GM18505 (cell line): ENCODE results near the gene DOP1B.
"Not testable (repeated sequence)": the region's sequence is repeated elsewhere in the genome, so short reads cannot be mapped to it uniquely, and the experiment has no call there.

Source experiments
- ATAC-seq: cut with Tn5 transposase; IDR thresholded peaks from one replicate; pipeline ENCODE4 v1.9.1; 2021; ENCODE audit not compliant: unreplicated experiment
- POLR2A ChIP-seq: IDR thresholded peaks from 4 replicates; pipeline ENCODE4 v1.6.1; 2011; ENCODE audit warnings: borderline replicate concordance; ENCODE audit not compliant: insufficient read depth, insufficient read length; ENCODE audit errors: extremely low read depth

Gene DOP1B

DNA sequence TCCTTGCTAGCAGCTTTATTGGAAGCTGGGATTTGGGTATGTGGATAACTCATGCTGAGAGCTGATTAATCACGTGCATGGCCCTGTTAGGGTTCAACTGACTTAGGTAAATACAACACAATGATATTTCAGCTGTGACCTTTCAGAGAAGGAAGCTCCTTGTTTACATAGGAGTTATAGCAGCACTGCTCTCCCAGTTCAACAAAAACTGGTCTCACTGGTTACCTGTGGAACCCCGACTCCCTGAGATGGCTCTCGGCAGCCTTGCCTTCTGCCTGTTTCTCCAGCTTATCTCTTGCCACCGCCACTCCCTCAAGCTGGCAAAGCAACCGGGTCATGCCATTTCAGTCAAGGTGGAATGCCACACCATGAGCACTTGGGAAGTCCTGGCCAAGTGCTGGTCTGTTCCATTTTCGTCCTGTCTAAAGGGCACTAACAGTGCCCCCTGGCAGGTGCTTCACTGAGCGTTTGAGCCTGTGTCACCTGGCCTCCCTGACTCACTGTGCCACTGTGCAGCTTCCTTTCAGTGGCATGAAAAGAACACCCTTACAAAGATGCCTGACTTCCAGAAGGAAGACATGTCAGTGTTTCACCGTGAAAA, 31.6 kb downstream of the DOP1B start:
- TF ChIP-seq POLR2A, result no peak
- no peak for ATAC-seq

- no peak for ATAC-seq
- no peak for TF ChIP-seq POLR2A
These were observed 32.3 kb downstream of the DOP1B start for GRCh38 chr21:36188937-36189336.

- ATAC-seq, result no peak
- TF ChIP-seq POLR2A, result no peak
These were observed 34.1 kb downstream of the DOP1B start for GRCh38 chr21:36190736-36191135.

DNA sequence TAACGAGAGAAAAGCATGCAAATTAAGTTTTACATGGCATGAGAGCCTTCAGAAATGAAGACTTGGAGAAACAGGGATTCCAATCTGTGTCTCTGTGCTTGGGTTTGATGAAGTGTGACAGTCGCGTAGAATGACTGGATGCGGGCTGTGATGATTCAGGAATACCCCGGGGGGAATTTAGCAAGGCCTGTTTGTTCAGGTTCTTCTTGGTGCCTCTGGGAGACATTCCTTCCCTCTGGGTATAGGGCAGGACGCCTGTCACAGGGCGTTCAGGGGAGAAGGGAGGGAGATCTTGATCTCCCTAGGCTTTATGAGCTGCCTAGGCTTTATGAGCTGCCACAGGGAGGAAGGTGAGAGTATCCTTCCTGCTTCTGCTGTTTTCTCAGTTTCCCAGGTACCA, 36.6 kb downstream of the DOP1B start:
- no peak for ATAC-seq
- TF ChIP-seq POLR2A, result no peak

DNA sequence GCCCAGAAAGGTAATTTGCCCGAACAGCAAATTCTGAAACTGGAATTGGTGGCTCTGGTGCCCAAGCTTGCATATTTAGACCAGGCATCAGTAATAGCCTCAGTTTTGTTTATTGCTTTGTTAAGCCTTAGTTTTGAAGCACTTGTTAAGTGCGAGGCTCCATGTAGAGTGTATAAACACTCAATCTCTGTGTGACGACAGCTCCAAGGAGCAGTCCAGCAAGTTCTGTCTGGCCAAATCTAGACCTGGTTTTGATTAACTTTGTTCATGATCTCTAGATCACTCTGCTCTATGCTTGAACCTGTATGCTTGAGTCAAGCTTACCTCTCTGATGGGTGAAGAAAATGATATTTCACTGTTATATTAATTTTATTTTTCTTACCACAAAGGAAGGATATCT, 37.4 kb downstream of the DOP1B start:
- ATAC-seq, result no peak
- TF ChIP-seq POLR2A, result no peak

DNA sequence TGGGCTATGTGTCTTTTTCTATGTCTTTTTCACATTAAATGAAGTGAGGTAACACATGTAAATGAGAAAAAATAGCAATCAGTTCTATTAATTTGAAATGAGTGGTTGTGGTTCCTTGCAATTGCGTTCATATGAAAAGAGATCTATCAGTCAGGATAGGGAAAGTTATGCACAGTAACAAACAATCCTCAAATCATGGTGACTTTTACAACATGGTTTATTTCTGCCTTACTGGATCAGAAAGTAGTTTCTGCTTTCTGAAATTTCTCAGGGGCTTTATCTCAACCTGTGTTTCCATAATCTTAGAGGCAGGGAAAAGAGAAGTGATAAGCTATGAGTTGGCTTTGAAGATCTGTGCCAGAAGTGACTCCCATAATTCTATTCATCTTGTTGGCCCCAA, 39.0 kb downstream of the DOP1B start:
- no peak for TF ChIP-seq POLR2A

GRCh38 chr21:36199021-36199420, 42.4 kb downstream of the DOP1B start:
- no peak for TF ChIP-seq POLR2A
- ATAC-seq, result no peak

More for the DNA sequence above, 39.0 kb downstream of the DOP1B start:
- ATAC-seq, result no peak

DNA sequence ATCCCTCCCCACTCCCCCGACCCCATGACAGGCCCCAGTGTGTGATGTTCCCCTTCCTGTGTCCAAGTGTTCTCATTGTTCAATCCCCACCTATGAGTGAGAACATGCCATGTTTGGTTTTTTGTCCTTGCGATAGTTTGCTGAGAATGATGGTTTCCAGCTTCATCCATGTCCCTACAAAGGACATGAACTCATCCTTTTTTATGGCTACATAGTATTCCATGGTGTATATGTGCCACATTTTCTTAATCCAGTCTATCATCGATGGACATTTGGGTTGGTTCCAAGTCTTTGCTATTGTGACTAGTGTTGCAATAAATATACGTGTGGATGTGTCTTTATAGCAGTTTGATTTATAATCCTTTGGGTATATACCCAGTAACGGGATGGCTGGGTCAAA, 43.0 kb downstream of the DOP1B start:
- ATAC-seq, result not testable (repeated sequence)

DNA sequence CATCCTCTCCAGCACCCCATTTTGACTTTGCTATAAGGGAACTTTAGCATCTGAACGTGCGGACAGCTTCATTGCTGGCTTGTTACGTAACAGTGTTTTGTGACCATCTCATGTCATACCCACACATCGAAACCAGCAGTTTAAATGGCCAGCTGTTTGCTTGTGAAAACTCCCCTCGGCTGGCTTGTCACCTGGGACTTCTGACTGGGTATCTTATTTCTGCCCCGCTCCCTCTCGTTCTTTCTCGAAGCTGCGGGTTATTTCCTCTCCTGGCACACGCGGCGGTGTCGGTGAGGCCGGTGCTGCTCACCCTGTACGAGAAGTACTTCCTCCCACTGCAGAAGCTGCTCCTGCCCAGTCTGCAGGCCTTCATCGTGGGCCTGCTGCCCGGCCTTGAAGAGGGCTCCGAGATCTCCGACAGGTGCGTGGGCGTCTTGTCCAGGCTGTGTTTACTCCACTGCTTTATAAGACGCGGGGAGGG, 43.5 kb downstream of the DOP1B start:
- no peak for ATAC-seq
- TF ChIP-seq POLR2A, result no peak

DNA sequence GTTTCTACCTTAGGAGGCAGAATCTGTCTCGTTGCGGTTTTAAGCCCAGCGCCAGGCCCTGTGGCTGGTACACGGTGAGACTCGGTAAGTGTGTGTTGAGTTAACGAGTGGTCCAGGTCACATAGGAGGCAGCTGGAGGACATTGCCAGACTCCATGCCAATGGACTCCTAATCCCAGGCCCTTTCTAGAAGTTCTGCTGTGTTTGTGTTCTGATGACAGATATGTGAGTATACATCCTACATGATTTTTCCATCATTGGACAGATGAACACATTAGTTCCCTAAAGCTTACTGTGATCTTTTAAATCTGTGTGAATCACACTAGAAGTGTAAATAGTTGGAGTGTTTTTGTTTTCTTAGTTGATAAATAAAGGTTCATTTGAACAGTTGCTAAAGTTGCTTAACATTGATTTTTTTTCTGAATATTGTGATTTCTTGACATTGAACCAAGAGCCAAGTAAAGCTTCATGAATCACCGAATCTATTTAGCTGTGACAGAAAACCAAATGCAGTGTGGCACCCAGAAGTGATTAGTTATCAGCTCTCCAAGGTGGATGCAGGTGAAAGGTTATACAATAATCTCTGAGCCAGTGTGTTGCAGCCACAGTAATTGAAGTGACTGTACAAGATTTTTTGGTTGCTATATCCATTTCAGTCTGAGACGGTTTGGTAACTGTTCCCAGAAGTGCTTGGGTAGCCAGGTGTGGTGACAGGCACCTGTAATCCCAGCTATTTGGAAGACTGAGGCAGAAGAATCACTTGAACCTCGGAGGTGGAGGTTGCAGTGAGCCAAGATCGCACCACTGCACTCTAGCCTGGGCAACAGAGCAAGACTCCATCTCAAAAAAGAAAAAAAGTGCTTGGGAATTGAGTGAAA, 46.3 kb downstream of the DOP1B start:
- TF ChIP-seq POLR2A, result no peak
- ATAC-seq, result no peak

DNA sequence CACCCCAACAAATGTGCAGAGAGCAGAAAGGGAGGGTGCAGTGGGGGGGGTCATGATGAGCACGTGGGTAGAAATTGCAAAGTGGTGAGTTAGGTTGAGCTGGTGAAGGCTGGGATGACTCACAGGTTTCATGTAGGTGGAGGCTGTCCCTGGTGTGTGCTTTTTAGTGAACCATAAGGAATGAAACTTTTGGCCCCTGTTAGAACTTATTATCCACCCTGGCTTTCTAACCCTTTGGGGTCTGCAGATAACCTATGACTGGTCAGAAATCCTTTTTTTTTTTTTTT, 46.9 kb downstream of the DOP1B start:
- no peak for TF ChIP-seq POLR2A

GRCh38 chr21:36204980-36205379, 48.4 kb downstream of the DOP1B start:
- no peak for TF ChIP-seq POLR2A
- no peak for ATAC-seq

More for the DNA sequence above, 46.9 kb downstream of the DOP1B start:
- ATAC-seq, result no peak

GRCh38 chr21:36205962-36206361, 49.3 kb downstream of the DOP1B start:
- TF ChIP-seq POLR2A, result no peak
- ATAC-seq, result no peak
